HEK293 (cell line): Measurements from ENCODE around the gene NEO1.

ENCODE experiments used
- CTCF ChIA-PET: fragments of 350-600 bp; formaldehyde crosslinking; extraction: SDS; loops from one replicate; lab custom pipeline; 2021; ENCODE audit warnings: antibody characterized with exemption; lab: Yijun Ruan, JAX
- POLR2A ChIA-PET: fragments of 300-600 bp; formaldehyde crosslinking; extraction: SDS; loops from one replicate; lab custom pipeline; 2020; ENCODE audit warnings: antibody characterized with exemption, inconsistent platforms; lab: Yijun Ruan, JAX
- H3K27ac ChIP-seq: fragments of 200-500 bp; sonication (Bioruptor generic); 2 replicates; pipeline ENCODE4 v1.5.1; 2014; ENCODE audit warnings: low read depth, low read length, control low read depth, inconsistent platforms; ENCODE audit errors: extremely low read depth
- H3K36me3 ChIP-seq, 2 experiments: fragments of 200-500 bp in 1 of 2; sonication (Bioruptor generic) in 1 of 2; 1 replicate in 1 of 2; 2 replicates in 1 of 2; pipeline ENCODE4 v1.5.1; 2014 to 2017; ENCODE audit warnings: inconsistent platforms in 2 of 2, low read length in 2 of 2; ENCODE audit not compliant: control insufficient read depth in 2 of 2, insufficient read depth in 1 of 2
- H3K4me1 ChIP-seq: fragments of 200-500 bp; sonication (Bioruptor generic); 2 replicates; pipeline ENCODE4 v1.5.1; 2014; ENCODE audit warnings: mild to moderate bottlenecking, low read length, inconsistent platforms; ENCODE audit not compliant: control insufficient read depth, insufficient read depth
- H3K4me3 ChIP-seq: 2 replicates; pipeline ENCODE4 v1.5.1; 2011; ENCODE audit warnings: low read depth, mild to moderate bottlenecking, control low read depth, low read length, moderate library complexity
- H3K9me3 ChIP-seq: fragments of 200-500 bp; sonication (Bioruptor generic); 2 replicates; pipeline ENCODE4 v1.5.1; 2014; ENCODE audit warnings: low read depth, low read length, inconsistent platforms; ENCODE audit not compliant: control insufficient read depth, insufficient read depth
- ATF2 ChIP-seq: fragments of 450-650 bp; formaldehyde crosslinking; IDR thresholded peaks from 2 replicates; pipeline ENCODE4 v1.5.1; 2016; ENCODE audit warnings: missing biosample characterization, missing genetic modification characterization, low read depth
- FEZF1 ChIP-seq: fragments of 450-650 bp; formaldehyde crosslinking; IDR thresholded peaks from 2 replicates; pipeline ENCODE4 v1.5.1; 2016; ENCODE audit warnings: missing biosample characterization, missing genetic modification characterization
- IKZF3 ChIP-seq: fragments of 450-650 bp; IDR thresholded peaks from 2 replicates; pipeline ENCODE4 v1.5.0; 2018; ENCODE audit warnings: missing biosample characterization, mild to moderate bottlenecking, missing genetic modification characterization, moderate library complexity
- MEIS1 ChIP-seq: sonication (generic); formaldehyde crosslinking; IDR thresholded peaks from 2 replicates; pipeline ENCODE4 v1.8.1; 2022; ENCODE audit warnings: missing genetic modification reagents, mild to moderate bottlenecking, borderline replicate concordance
- PRDM1 ChIP-seq: fragments of 450-650 bp; formaldehyde crosslinking; IDR thresholded peaks from 2 replicates; pipeline ENCODE4; 2016; ENCODE audit warnings: missing biosample characterization, missing genetic modification characterization
- YY2 ChIP-seq: fragments of 450-650 bp; formaldehyde crosslinking; IDR thresholded peaks from 2 replicates; pipeline ENCODE4 v1.5.1; 2016; ENCODE audit warnings: missing biosample characterization, missing genetic modification characterization
- ZBTB21 ChIP-seq: fragments of 450-650 bp; formaldehyde crosslinking; IDR thresholded peaks from 2 replicates; pipeline ENCODE4 v1.5.1; 2017; ENCODE audit warnings: missing biosample characterization, missing genetic modification characterization
- ZBTB7A ChIP-seq: fragments of 450-650 bp; formaldehyde crosslinking; IDR thresholded peaks from 2 replicates; pipeline ENCODE4 v1.5.1; 2016; ENCODE audit warnings: low read depth, missing biosample characterization, missing genetic modification characterization
- ZFHX2 ChIP-seq: fragments of 450-650 bp; formaldehyde crosslinking; conservative IDR thresholded peaks from 2 replicates; pipeline ENCODE4 v1.5.1; 2016; ENCODE audit warnings: missing biosample characterization, missing genetic modification characterization
- ZNF169 ChIP-seq: fragments of 450-650 bp; formaldehyde crosslinking; IDR thresholded peaks from 2 replicates; pipeline ENCODE4 v1.5.1; 2016; ENCODE audit warnings: missing biosample characterization, missing genetic modification characterization
- ZNF174 ChIP-seq: fragments of 450-650 bp; formaldehyde crosslinking; IDR thresholded peaks from 2 replicates; pipeline ENCODE4 v1.5.0; 2017; ENCODE audit warnings: missing biosample characterization, mild to moderate bottlenecking, missing genetic modification characterization
- ZNF184 ChIP-seq: fragments of 450-650 bp; IDR thresholded peaks from 2 replicates; pipeline ENCODE4 v1.5.1; 2018; ENCODE audit warnings: missing biosample characterization, mild to moderate bottlenecking, missing genetic modification characterization
- ZNF19 ChIP-seq: fragments of 450-650 bp; formaldehyde crosslinking; IDR thresholded peaks from 2 replicates; pipeline ENCODE4; 2016; ENCODE audit warnings: missing biosample characterization, missing genetic modification characterization, low read depth
- ZNF214 ChIP-seq: fragments of 450-650 bp; formaldehyde crosslinking; IDR thresholded peaks from 2 replicates; pipeline ENCODE4 v1.5.1; 2017; ENCODE audit warnings: missing biosample characterization, mild to moderate bottlenecking, missing genetic modification characterization, borderline replicate concordance
- ZNF223 ChIP-seq: fragments of 450-650 bp; formaldehyde crosslinking; IDR thresholded peaks from 2 replicates; pipeline ENCODE4 v1.5.1; 2016; ENCODE audit warnings: missing biosample characterization, missing genetic modification characterization
- ZNF23 ChIP-seq: fragments of 450-650 bp; formaldehyde crosslinking; IDR thresholded peaks from 2 replicates; pipeline ENCODE4 v1.5.1; 2016; ENCODE audit warnings: missing biosample characterization, missing genetic modification characterization, borderline replicate concordance
- ZNF266 ChIP-seq: fragments of 450-650 bp; formaldehyde crosslinking; IDR thresholded peaks from 2 replicates; pipeline ENCODE4 v1.5.1; 2016; ENCODE audit warnings: missing biosample characterization, missing genetic modification characterization, low read depth
- ZNF280C ChIP-seq: fragments of 450-650 bp; formaldehyde crosslinking; IDR thresholded peaks from 2 replicates; pipeline ENCODE4 v1.5.1; 2016; ENCODE audit warnings: missing biosample characterization, missing genetic modification characterization
- ZNF324 ChIP-seq: fragments of 450-650 bp; formaldehyde crosslinking; IDR thresholded peaks from 2 replicates; pipeline ENCODE4 v1.5.1; 2016; ENCODE audit warnings: missing biosample characterization, missing genetic modification characterization
- ZNF341 ChIP-seq: fragments of 450-650 bp; formaldehyde crosslinking; IDR thresholded peaks from 2 replicates; pipeline ENCODE4; 2016; ENCODE audit warnings: low read depth, missing biosample characterization, missing genetic modification characterization
- ZNF433 ChIP-seq: fragments of 450-650 bp; formaldehyde crosslinking; IDR thresholded peaks from 2 replicates; pipeline ENCODE4 v1.5.1; 2016; ENCODE audit warnings: missing biosample characterization, missing genetic modification characterization, low read depth
- ZNF560 ChIP-seq: fragments of 450-650 bp; formaldehyde crosslinking; IDR thresholded peaks from 2 replicates; pipeline ENCODE4 v1.5.1; 2017; ENCODE audit warnings: missing biosample characterization, missing genetic modification characterization, borderline replicate concordance
- ZNF707 ChIP-seq: fragments of 450-650 bp; formaldehyde crosslinking; IDR thresholded peaks from 2 replicates; pipeline ENCODE4 v1.5.1; 2016; ENCODE audit warnings: missing biosample characterization, missing genetic modification characterization
- ZSCAN16 ChIP-seq: fragments of 450-650 bp; formaldehyde crosslinking; IDR thresholded peaks from 2 replicates; pipeline ENCODE4 v1.5.1; 2016; ENCODE audit warnings: missing biosample characterization, missing genetic modification characterization
- ZSCAN4 ChIP-seq: fragments of 450-650 bp; formaldehyde crosslinking; IDR thresholded peaks from 2 replicates; pipeline ENCODE4 v1.5.1; 2017; ENCODE audit warnings: missing biosample characterization, missing genetic modification characterization
- TF ChIP-seq, protein P1 (sequence below): fragments of 450-650 bp; formaldehyde crosslinking; IDR thresholded peaks from 2 replicates; pipeline ENCODE4 v1.5.1; 2016; ENCODE audit warnings: missing biosample characterization, missing genetic modification characterization

The NEO1 gene

DNA sequence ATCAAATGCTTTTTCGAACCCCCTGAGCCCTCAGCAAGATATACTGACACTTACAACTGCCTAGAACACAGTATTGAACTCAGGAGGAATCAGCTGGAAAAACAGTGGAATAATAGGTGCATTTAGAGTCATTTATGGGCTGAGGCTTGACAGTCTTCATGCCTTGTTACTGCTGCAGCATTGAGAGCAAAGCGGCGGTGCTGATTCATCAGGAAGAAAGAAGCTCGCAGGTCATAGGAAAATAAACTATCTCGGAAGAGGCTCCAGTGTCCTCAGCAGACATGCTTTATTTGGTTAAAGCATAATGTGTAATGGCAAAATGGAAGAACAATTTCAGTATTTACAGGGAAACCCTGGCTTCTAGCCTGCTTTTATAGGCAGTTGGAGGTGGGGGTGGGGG, 30.1 kb upstream of the NEO1 start (continued):
- no peak for TF ChIP-seq ZNF174 (tag by site-specific recombination)

- Histone ChIP-seq H3K27ac (no peak overlapping the region), H3K9me3 (no peaks in the 10 kb centered on the region), H3K4me1 (peaks cover 16% of the 10 kb centered on the region), H3K36me3 (no peaks in the 10 kb centered on the region)
- ChIA-PET POLR2A (no interaction called here), CTCF (interaction anchor here (0.5 kb wide), 1 partner anchor 29 kb away, joined by 6 read pairs; the partner anchor contains the start of gene NEO1)
- TF ChIP-seq ZBTB21 (tag by site-specific recombination) (no peak), ZNF324 (tag by site-specific recombination) (no peak), ZNF560 (no peak), ZNF266 (tag by site-specific recombination) (no peak), YY2 (tag by site-specific recombination) (no peak), ZNF214 (tag by site-specific recombination) (no peak), ZNF341 (tag by site-specific recombination) (no peak), PRDM1 (tag by site-specific recombination) (no peak), ZNF223 (tag by site-specific recombination) (no peak), ZNF433 (no peak), ZFHX2 (tag by site-specific recombination) (no peak), ZSCAN16 (tag by site-specific recombination) (no peak)
- TF ChIP-seq, all 188 proteins: peak for 0
- H3K4me3 ChIP-seq = no peak overlapping the region
Observed at GRCh38 chr15:73023071-73023470, 29.2 kb upstream of the NEO1 start.

- TF ChIP-seq, protein P1, sequence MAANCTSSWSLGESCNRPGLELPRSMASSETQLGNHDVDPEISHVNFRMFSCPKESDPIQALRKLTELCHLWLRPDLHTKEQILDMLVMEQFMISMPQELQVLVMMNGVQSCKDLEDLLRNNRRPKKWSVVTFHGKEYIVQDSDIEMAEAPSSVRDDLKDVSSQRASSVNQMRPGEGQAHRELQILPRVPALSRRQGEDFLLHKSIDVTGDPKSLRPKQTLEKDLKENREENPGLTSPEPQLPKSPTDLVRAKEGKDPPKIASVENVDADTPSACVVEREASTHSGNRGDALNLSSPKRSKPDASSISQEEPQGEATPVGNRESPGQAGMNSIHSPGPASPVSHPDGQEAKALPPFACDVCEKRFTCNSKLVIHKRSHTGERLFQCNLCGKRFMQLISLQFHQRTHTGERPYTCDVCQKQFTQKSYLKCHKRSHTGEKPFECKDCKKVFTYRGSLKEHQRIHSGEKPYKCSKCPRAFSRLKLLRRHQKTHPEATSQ (tag by site-specific recombination) = no peak
- no peak for TF ChIP-seq ZBTB7A
- no peak for TF ChIP-seq MEIS1 (CRISPR knock-in tag)
- TF ChIP-seq ZNF169 (tag by site-specific recombination) = no peak
- TF ChIP-seq ZNF23 (tag by site-specific recombination) = no peak
- no peak for TF ChIP-seq ZNF19 (tag by site-specific recombination)
- no peak for TF ChIP-seq IKZF3 (tag by site-specific recombination)
- TF ChIP-seq FEZF1 (tag by site-specific recombination) = no peak
- TF ChIP-seq ZNF707 (tag by site-specific recombination) = no peak
- TF ChIP-seq ZFHX2 (tag by site-specific recombination) = no peak
- no peak for TF ChIP-seq ATF2 (tag by site-specific recombination)
- no peak for TF ChIP-seq ZNF184 (tag by site-specific recombination)
- no peak for TF ChIP-seq ZNF280C (tag by site-specific recombination)
- TF ChIP-seq ZSCAN4 = no peak
- H3K4me3 ChIP-seq = no peak overlapping the region
- no peaks in the 10 kb centered on the region for H3K9me3 ChIP-seq
- no peak overlapping the region for H3K27ac ChIP-seq
- ChIA-PET POLR2A (no interaction called here), CTCF (no interaction called here)
- no peaks in the 10 kb centered on the region for H3K36me3 ChIP-seq
- H3K4me1 ChIP-seq = peaks cover 14% of the 10 kb centered on the region
Observed at GRCh38 chr15:73024168-73024567, 28.1 kb upstream of the NEO1 start.
